SK-N-SH treated with all-trans-retinoic acid at 6 μM for 48 hours (cell line): ENCODE results near the gene UCK1.

Experiments used
- ARNTL ChIP-seq: fragments of 450-650 bp; formaldehyde crosslinking; IDR thresholded peaks from 2 replicates; pipeline ENCODE4 v1.5.0; 2020; ENCODE audit warnings: low read depth, mild to moderate bottlenecking, moderate library complexity, borderline replicate concordance
- BACH2 ChIP-seq: fragments of 250-450 bp; sonication (Bioruptor Pico); IDR thresholded peaks from 2 replicates; pipeline ENCODE4 v1.9.0; 2021; ENCODE audit warnings: mild to moderate bottlenecking, borderline replicate concordance
- OSR1 ChIP-seq: fragments of 250-450 bp; sonication (Bioruptor Pico); IDR thresholded peaks from 2 replicates; pipeline ENCODE4 v1.8.0; 2022; ENCODE audit warnings: moderate library complexity, mild to moderate bottlenecking, inconsistent platforms
- TOX ChIP-seq: fragments of 250-450 bp; sonication (Bioruptor Pico); IDR thresholded peaks from 2 replicates; pipeline ENCODE4 v1.8.0; 2021; ENCODE audit warnings: mild to moderate bottlenecking, moderate library complexity, borderline replicate concordance
- ZFP3 ChIP-seq: fragments of 250-450 bp; sonication (Bioruptor Pico); IDR thresholded peaks from 2 replicates; pipeline ENCODE4 v1.5.0; 2020; ENCODE audit warnings: mild to moderate bottlenecking, moderate library complexity
- TF ChIP-seq, protein P1 (sequence below): fragments of 250-450 bp; sonication (Bioruptor Pico); IDR thresholded peaks from 2 replicates; pipeline ENCODE4 v1.8.0; 2020; ENCODE audit warnings: mild to moderate bottlenecking, moderate library complexity, borderline replicate concordance
- TF ChIP-seq, protein P2 (sequence below): fragments of 250-450 bp; sonication (Bioruptor Pico); IDR thresholded peaks from 2 replicates; pipeline ENCODE4 v1.5.0; 2020; ENCODE audit warnings: mild to moderate bottlenecking, moderate library complexity

DNA sequence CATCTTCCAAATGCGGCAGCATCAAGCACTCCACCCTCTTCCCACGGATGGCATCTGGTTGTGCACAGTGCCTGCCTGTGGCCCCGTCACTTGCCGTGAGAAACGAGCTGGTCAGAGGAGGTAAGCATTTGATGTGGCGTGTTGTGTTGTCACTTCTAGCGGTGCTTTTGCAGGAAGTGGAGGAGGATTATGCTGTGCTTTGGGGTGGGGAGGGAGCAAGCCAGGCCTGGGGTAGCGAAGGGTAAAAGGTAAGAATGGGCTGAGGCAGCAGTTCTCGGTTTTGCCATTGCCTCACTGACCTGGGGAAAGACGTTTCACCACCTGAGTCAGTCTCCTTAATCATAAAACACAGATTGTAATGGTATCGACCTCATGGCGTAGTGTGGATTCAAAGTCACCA lies 30.7 kb downstream of the UCK1 start:
- TF ChIP-seq ARNTL (CRISPR knock-in tag) (no peak), OSR1 (CRISPR knock-in tag) (no peak), BACH2 (CRISPR knock-in tag) (no peak), TOX (CRISPR knock-in tag) (no peak), ZFP3 (CRISPR knock-in tag) (no peak)
- TF ChIP-seq, protein P1, sequence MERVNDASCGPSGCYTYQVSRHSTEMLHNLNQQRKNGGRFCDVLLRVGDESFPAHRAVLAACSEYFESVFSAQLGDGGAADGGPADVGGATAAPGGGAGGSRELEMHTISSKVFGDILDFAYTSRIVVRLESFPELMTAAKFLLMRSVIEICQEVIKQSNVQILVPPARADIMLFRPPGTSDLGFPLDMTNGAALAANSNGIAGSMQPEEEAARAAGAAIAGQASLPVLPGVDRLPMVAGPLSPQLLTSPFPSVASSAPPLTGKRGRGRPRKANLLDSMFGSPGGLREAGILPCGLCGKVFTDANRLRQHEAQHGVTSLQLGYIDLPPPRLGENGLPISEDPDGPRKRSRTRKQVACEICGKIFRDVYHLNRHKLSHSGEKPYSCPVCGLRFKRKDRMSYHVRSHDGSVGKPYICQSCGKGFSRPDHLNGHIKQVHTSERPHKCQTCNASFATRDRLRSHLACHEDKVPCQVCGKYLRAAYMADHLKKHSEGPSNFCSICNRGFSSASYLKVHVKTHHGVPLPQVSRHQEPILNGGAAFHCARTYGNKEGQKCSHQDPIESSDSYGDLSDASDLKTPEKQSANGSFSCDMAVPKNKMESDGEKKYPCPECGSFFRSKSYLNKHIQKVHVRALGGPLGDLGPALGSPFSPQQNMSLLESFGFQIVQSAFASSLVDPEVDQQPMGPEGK, result no peak
- TF ChIP-seq, protein P2, sequence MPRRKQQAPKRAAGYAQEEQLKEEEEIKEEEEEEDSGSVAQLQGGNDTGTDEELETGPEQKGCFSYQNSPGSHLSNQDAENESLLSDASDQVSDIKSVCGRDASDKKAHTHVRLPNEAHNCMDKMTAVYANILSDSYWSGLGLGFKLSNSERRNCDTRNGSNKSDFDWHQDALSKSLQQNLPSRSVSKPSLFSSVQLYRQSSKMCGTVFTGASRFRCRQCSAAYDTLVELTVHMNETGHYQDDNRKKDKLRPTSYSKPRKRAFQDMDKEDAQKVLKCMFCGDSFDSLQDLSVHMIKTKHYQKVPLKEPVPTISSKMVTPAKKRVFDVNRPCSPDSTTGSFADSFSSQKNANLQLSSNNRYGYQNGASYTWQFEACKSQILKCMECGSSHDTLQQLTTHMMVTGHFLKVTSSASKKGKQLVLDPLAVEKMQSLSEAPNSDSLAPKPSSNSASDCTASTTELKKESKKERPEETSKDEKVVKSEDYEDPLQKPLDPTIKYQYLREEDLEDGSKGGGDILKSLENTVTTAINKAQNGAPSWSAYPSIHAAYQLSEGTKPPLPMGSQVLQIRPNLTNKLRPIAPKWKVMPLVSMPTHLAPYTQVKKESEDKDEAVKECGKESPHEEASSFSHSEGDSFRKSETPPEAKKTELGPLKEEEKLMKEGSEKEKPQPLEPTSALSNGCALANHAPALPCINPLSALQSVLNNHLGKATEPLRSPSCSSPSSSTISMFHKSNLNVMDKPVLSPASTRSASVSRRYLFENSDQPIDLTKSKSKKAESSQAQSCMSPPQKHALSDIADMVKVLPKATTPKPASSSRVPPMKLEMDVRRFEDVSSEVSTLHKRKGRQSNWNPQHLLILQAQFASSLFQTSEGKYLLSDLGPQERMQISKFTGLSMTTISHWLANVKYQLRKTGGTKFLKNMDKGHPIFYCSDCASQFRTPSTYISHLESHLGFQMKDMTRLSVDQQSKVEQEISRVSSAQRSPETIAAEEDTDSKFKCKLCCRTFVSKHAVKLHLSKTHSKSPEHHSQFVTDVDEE (CRISPR knock-in tag), result no peak
